ENCODE measurements around the gene MTARC1. TPM values are rescaled to one million over a fixed set of nuclear protein-coding genes. Genes with fewer than 3 reads are reported as not detected.

MTARC1 gene
- total and polyA plus RNA-seq, 7 donors: 5.3 to 31.4 (median 11.2) TPM

DNA sequence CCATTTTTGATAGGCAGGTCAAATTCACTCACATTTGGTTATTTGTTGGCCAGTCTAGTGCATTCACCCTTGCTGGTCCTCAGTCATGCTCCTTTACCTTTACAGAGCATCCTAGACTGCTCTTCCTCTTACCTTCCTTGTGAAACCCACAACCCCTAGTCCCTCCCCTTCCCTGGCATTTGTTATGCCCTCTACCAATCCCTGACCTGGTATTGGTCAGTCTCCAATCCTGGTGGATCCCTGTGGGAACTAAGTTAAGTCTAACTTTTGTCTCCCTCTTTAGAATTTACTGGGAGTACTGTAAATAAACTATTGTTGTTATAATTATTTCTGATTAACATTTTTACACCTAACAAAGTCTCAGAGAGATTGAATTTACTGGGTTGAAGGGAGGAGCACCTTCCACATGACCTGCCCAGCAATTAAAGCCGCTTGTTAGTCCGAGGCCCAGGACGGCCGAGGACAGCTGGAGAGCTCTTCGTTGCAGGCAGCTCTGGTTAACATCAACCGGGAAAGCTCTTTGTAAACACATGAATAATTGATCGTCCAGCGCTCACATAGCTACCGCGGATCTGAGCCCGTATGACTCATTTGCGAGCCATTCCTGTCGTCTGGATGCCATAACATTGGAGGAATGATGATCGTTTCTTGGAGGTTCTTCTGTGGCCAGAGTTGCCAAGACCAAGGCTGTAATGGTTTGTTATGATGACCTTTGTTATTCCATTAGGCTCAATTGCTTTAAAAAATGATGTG, 31.9 kb downstream of the MTARC1 start:
- H3K27ac ChIP-seq: peak overlapping the region; percentile 73 to 88 (median 84)
- H3K27me3 ChIP-seq: no peaks in the 10 kb centered on the region
- intact Hi-C loops (cut with DNase I): loop anchor here (5.0 to 10.0 kb wide), 4 partner anchors 214 to 1636 kb away; no protein-coding TSS in a partner anchor
- DNase-seq: peak; percentile 95
- no peaks in the 10 kb centered on the region for H3K36me3 ChIP-seq
- no peak overlapping the region for H3K4me3 ChIP-seq
- TF ChIP-seq EP300 (IDR thresholded peaks at IDR 0.05) (peak in 3 of 4 donors; percentile 90 to 95 (median 92)), POLR2A (IDR thresholded peaks at IDR 0.05) (no peak), POLR2AphosphoS5 (IDR thresholded peaks at IDR 0.05) (peak; percentile 97 to 99 (median 98))
- H3K9me3 ChIP-seq: no peaks in the 10 kb centered on the region
- WGBS, 2 donors: 71 to 78% methylated on average over 14 of the region's 14 CpGs
- H3K4me1 ChIP-seq: peaks cover 0 to 70% (median 69%) of the 10 kb centered on the region in 4 donors

- 61 to 77% methylated on average over 1 of the region's 1 CpG for WGBS, 2 donors
- Histone ChIP-seq H3K9me3 (no peaks in the 10 kb centered on the region), H3K4me1 (peaks cover 0 to 70% (median 69%) of the 10 kb centered on the region in 4 donors), H3K36me3 (no peaks in the 10 kb centered on the region), H3K27me3 (no peaks in the 10 kb centered on the region), H3K4me3 (no peak overlapping the region), H3K27ac (peak overlapping the region; percentile 73 to 88 (median 84))
- DNase-seq: no peak
- intact Hi-C loops (cut with DNase I): loop anchor here (5.0 to 10.0 kb wide), 4 partner anchors 213 to 1635 kb away; no protein-coding TSS in a partner anchor
- TF ChIP-seq, protein P1, sequence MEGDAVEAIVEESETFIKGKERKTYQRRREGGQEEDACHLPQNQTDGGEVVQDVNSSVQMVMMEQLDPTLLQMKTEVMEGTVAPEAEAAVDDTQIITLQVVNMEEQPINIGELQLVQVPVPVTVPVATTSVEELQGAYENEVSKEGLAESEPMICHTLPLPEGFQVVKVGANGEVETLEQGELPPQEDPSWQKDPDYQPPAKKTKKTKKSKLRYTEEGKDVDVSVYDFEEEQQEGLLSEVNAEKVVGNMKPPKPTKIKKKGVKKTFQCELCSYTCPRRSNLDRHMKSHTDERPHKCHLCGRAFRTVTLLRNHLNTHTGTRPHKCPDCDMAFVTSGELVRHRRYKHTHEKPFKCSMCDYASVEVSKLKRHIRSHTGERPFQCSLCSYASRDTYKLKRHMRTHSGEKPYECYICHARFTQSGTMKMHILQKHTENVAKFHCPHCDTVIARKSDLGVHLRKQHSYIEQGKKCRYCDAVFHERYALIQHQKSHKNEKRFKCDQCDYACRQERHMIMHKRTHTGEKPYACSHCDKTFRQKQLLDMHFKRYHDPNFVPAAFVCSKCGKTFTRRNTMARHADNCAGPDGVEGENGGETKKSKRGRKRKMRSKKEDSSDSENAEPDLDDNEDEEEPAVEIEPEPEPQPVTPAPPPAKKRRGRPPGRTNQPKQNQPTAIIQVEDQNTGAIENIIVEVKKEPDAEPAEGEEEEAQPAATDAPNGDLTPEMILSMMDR (IDR thresholded peaks at IDR 0.05): no peak
- TF ChIP-seq EP300 (IDR thresholded peaks at IDR 0.05): peak in 1 of 4 donors; percentile 27
- peak in 3 of 4 donors; percentile 60 to 79 (median 60) for TF ChIP-seq POLR2AphosphoS5 (IDR thresholded peaks at IDR 0.05)
- no peak for TF ChIP-seq POLR2A (IDR thresholded peaks at IDR 0.05)
Measured at GRCh38 chr1:220819467-220820026, 32.8 kb downstream of the MTARC1 start.

GRCh38 chr1:220824031-220824989, 37.6 kb downstream of the MTARC1 start:
- Histone ChIP-seq H3K9me3 (no peaks in the 10 kb centered on the region), H3K4me3 (no peak overlapping the region), H3K36me3 (no peaks in the 10 kb centered on the region), H3K27me3 (no peaks in the 10 kb centered on the region), H3K27ac (peak overlapping the region; percentile 46 to 65 (median 58)), H3K4me1 (peaks cover 0 to 61% (median 47%) of the 10 kb centered on the region in 4 donors)
- 90 to 94% methylated on average over 9 of the region's 9 CpGs for WGBS, 2 donors
- no peak for DNase-seq
- intact Hi-C loops (cut with DNase I): no loop called here
- TF ChIP-seq, protein P1 (IDR thresholded peaks at IDR 0.05): no peak
- no peak for TF ChIP-seq POLR2A (IDR thresholded peaks at IDR 0.05)
- TF ChIP-seq EP300 (IDR thresholded peaks at IDR 0.05): no peak
- no peak for TF ChIP-seq POLR2AphosphoS5 (IDR thresholded peaks at IDR 0.05)

DNA sequence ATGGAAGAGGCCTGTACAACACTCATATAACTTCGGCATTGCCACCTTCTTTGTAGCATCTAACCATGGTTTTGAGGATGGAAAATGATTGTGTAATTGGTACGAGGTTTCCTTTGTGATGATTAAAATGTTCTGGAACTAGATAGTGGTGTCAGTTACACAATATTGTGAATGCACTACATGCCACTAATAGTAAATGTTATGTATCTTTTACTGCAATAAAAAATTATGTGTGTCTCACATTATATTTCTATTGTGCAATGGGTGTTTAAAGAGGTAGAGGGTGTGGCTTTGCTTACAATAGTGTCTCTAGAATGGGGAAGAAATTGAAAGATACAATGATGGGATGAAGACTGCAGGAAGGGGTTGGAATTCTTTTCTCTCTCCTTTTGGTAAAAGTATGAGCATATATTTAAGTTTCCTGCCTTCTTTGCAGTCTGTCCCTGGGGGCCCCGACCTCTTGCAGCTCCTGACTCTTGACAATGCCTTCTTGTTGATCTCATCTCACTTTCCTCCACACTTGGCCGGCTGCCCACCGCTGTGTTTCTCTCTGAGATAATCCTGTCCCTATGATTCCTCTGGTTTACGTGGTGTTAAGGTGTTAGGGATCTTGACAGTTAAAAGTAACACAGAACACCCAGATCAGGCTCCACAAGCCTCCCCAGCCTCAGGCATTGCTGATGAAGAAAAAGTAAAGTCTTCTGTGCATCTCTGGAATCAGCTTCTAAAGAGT, 39.3 kb downstream of the MTARC1 start:
- no peaks in the 10 kb centered on the region for H3K27me3 ChIP-seq
- TF ChIP-seq POLR2A (IDR thresholded peaks at IDR 0.05): no peak
- no peak for TF ChIP-seq POLR2AphosphoS5 (IDR thresholded peaks at IDR 0.05)
- TF ChIP-seq, protein P1 (IDR thresholded peaks at IDR 0.05): no peak
- no peak for TF ChIP-seq EP300 (IDR thresholded peaks at IDR 0.05)
- no peaks in the 10 kb centered on the region for H3K36me3 ChIP-seq
- DNase-seq: no peak
- intact Hi-C loops (cut with DNase I): no loop called here
- no peaks in the 10 kb centered on the region for H3K9me3 ChIP-seq
- peaks cover 0 to 59% (median 40%) of the 10 kb centered on the region in 4 donors for H3K4me1 ChIP-seq
- no peak overlapping the region for H3K4me3 ChIP-seq
- H3K27ac ChIP-seq: peak overlapping the region in 2 of 4 donors; percentile 11 to 38
- WGBS, 2 donors: 44 to 59% methylated on average over 6 of the region's 6 CpGs
